Measurements from ENCODE around the gene SCNN1B.
"Not testable (repeated sequence)": the region's sequence is repeated elsewhere in the genome, so short reads cannot be mapped to it uniquely, and the experiment has no call there.

The SCNN1B gene

GRCh38 chr16:23384878-23385277 lies 82.8 kb downstream of the SCNN1B start:
- no peak overlapping the region for H3K27ac ChIP-seq (ENCODE audit: low read depth, low read length)
- no peaks in the 10 kb centered on the region for H3K9me3 ChIP-seq (ENCODE audit: control insufficient read depth in 5 of 5, low read length in 5 of 5)
- H3K4me1 ChIP-seq (ENCODE audit: control insufficient read depth in 5 of 5, insufficient read depth in 5 of 5, low read length in 5 of 5), result no peaks in the 10 kb centered on the region
- H3K9ac ChIP-seq (ENCODE audit: low read length in 5 of 5), result no peak overlapping the region
- peaks cover 0 to 28% (median 14%) of the 10 kb centered on the region in 5 donors for H3K36me3 ChIP-seq (ENCODE audit: control insufficient read depth in 5 of 5, insufficient read depth in 5 of 5, low read length in 5 of 5)
- no peaks in the 10 kb centered on the region for H3K27me3 ChIP-seq (ENCODE audit: control insufficient read depth in 5 of 5, insufficient read depth in 4 of 5, low read length in 5 of 5)
- H3K4me3 ChIP-seq (ENCODE audit: low read depth in 1 of 5, low read length in 5 of 5), result no peak overlapping the region

- Histone ChIP-seq H3K9me3 (ENCODE audit: control insufficient read depth in 5 of 5, low read length in 5 of 5) (no peaks in the 10 kb centered on the region), H3K9ac (ENCODE audit: low read length in 5 of 5) (no peak overlapping the region), H3K27me3 (ENCODE audit: control insufficient read depth in 5 of 5, insufficient read depth in 4 of 5, low read length in 5 of 5) (no peaks in the 10 kb centered on the region), H3K36me3 (ENCODE audit: control insufficient read depth in 5 of 5, insufficient read depth in 5 of 5, low read length in 5 of 5) (peaks cover 0 to 29% (median 17%) of the 10 kb centered on the region in 5 donors), H3K4me3 (ENCODE audit: low read depth in 1 of 5, low read length in 5 of 5) (no peak overlapping the region), H3K4me1 (ENCODE audit: control insufficient read depth in 5 of 5, insufficient read depth in 5 of 5, low read length in 5 of 5) (no peaks in the 10 kb centered on the region), H3K27ac (ENCODE audit: low read depth, low read length) (no peak overlapping the region)
Measured at GRCh38 chr16:23385441-23385840, 83.3 kb downstream of the SCNN1B start.

- Histone ChIP-seq H3K9ac (ENCODE audit: low read length in 5 of 5) (no peak overlapping the region), H3K9me3 (ENCODE audit: control insufficient read depth in 5 of 5, low read length in 5 of 5) (no peaks in the 10 kb centered on the region), H3K27ac (ENCODE audit: low read depth, low read length) (no peak overlapping the region), H3K36me3 (ENCODE audit: control insufficient read depth in 5 of 5, insufficient read depth in 5 of 5, low read length in 5 of 5) (peaks cover 3 to 52% (median 38%) of the 10 kb centered on the region in 5 donors), H3K4me1 (ENCODE audit: control insufficient read depth in 5 of 5, insufficient read depth in 5 of 5, low read length in 5 of 5) (peaks cover 0 to 4% (median 0%) of the 10 kb centered on the region in 5 donors), H3K27me3 (ENCODE audit: control insufficient read depth in 5 of 5, insufficient read depth in 4 of 5, low read length in 5 of 5) (no peaks in the 10 kb centered on the region), H3K4me3 (ENCODE audit: low read depth in 1 of 5, low read length in 5 of 5) (no peak overlapping the region)
Measured at GRCh38 chr16:23387666-23388065, 85.6 kb downstream of the SCNN1B start.

- H3K36me3 ChIP-seq (ENCODE audit: control insufficient read depth in 5 of 5, insufficient read depth in 5 of 5, low read length in 5 of 5), result peaks cover 3 to 60% (median 43%) of the 10 kb centered on the region in 5 donors
Measured at GRCh38 chr16:23388786-23389185, 86.7 kb downstream of the SCNN1B start.

GRCh38 chr16:23389201-23389600 lies 87.1 kb downstream of the SCNN1B start:
- Histone ChIP-seq H3K36me3 (ENCODE audit: control insufficient read depth in 5 of 5, insufficient read depth in 5 of 5, low read length in 5 of 5) (peaks cover 3 to 60% (median 45%) of the 10 kb centered on the region in 5 donors), H3K27ac (ENCODE audit: low read depth, low read length) (no peak overlapping the region), H3K9ac (ENCODE audit: low read length in 5 of 5) (no peak overlapping the region), H3K4me3 (ENCODE audit: low read depth in 1 of 5, low read length in 5 of 5) (no peak overlapping the region), H3K4me1 (ENCODE audit: control insufficient read depth in 5 of 5, insufficient read depth in 5 of 5, low read length in 5 of 5) (peaks cover 0 to 12% (median 0%) of the 10 kb centered on the region in 5 donors), H3K9me3 (ENCODE audit: control insufficient read depth in 5 of 5, low read length in 5 of 5) (no peaks in the 10 kb centered on the region), H3K27me3 (ENCODE audit: control insufficient read depth in 5 of 5, insufficient read depth in 4 of 5, low read length in 5 of 5) (no peaks in the 10 kb centered on the region)

More at GRCh38 chr16:23388786-23389185, 86.7 kb downstream of the SCNN1B start:
- peaks cover 0 to 10% (median 0%) of the 10 kb centered on the region in 5 donors for H3K4me1 ChIP-seq (ENCODE audit: control insufficient read depth in 5 of 5, insufficient read depth in 5 of 5, low read length in 5 of 5)
- no peak overlapping the region for H3K9ac ChIP-seq (ENCODE audit: low read length in 5 of 5)
- H3K9me3 ChIP-seq (ENCODE audit: control insufficient read depth in 5 of 5, low read length in 5 of 5), result no peaks in the 10 kb centered on the region
- no peaks in the 10 kb centered on the region for H3K27me3 ChIP-seq (ENCODE audit: control insufficient read depth in 5 of 5, insufficient read depth in 4 of 5, low read length in 5 of 5)
- H3K4me3 ChIP-seq (ENCODE audit: low read depth in 1 of 5, low read length in 5 of 5), result no peak overlapping the region
- no peak overlapping the region for H3K27ac ChIP-seq (ENCODE audit: low read depth, low read length)

GRCh38 chr16:23389936-23390335 lies 87.8 kb downstream of the SCNN1B start:
- H3K27me3 ChIP-seq (ENCODE audit: control insufficient read depth in 5 of 5, insufficient read depth in 4 of 5, low read length in 5 of 5); H3K4me3 ChIP-seq (ENCODE audit: low read depth in 1 of 5, low read length in 5 of 5); H3K9me3 ChIP-seq (ENCODE audit: control insufficient read depth in 5 of 5, low read length in 5 of 5); H3K9ac ChIP-seq (ENCODE audit: low read length in 5 of 5); H3K27ac ChIP-seq (ENCODE audit: low read depth, low read length): not testable (repeated sequence)
- peaks cover 0 to 15% (median 0%) of the 10 kb centered on the region in 5 donors for H3K4me1 ChIP-seq (ENCODE audit: control insufficient read depth in 5 of 5, insufficient read depth in 5 of 5, low read length in 5 of 5)
- peaks cover 3 to 64% (median 47%) of the 10 kb centered on the region in 5 donors for H3K36me3 ChIP-seq (ENCODE audit: control insufficient read depth in 5 of 5, insufficient read depth in 5 of 5, low read length in 5 of 5)

- no peak overlapping the region for H3K27ac ChIP-seq (ENCODE audit: low read depth, low read length)
- peaks cover 0 to 15% (median 0%) of the 10 kb centered on the region in 5 donors for H3K4me1 ChIP-seq (ENCODE audit: control insufficient read depth in 5 of 5, insufficient read depth in 5 of 5, low read length in 5 of 5)
- H3K27me3 ChIP-seq (ENCODE audit: control insufficient read depth in 5 of 5, insufficient read depth in 4 of 5, low read length in 5 of 5), result no peaks in the 10 kb centered on the region
- H3K9me3 ChIP-seq (ENCODE audit: control insufficient read depth in 5 of 5, low read length in 5 of 5), result no peaks in the 10 kb centered on the region
- peaks cover 10 to 71% (median 57%) of the 10 kb centered on the region in 5 donors for H3K36me3 ChIP-seq (ENCODE audit: control insufficient read depth in 5 of 5, insufficient read depth in 5 of 5, low read length in 5 of 5)
- no peak overlapping the region for H3K4me3 ChIP-seq (ENCODE audit: low read depth in 1 of 5, low read length in 5 of 5)
- no peak overlapping the region for H3K9ac ChIP-seq (ENCODE audit: low read length in 5 of 5)
Measured at GRCh38 chr16:23391381-23392222, 89.5 kb downstream of the SCNN1B start.

GRCh38 chr16:23392223-23392600 lies 90.1 kb downstream of the SCNN1B start:
- no peak overlapping the region for H3K27ac ChIP-seq (ENCODE audit: low read depth, low read length)
- no peaks in the 10 kb centered on the region for H3K27me3 ChIP-seq (ENCODE audit: control insufficient read depth in 5 of 5, insufficient read depth in 4 of 5, low read length in 5 of 5)
- no peaks in the 10 kb centered on the region for H3K9me3 ChIP-seq (ENCODE audit: control insufficient read depth in 5 of 5, low read length in 5 of 5)
- H3K36me3 ChIP-seq (ENCODE audit: control insufficient read depth in 5 of 5, insufficient read depth in 5 of 5, low read length in 5 of 5), result peaks cover 10 to 76% (median 63%) of the 10 kb centered on the region in 5 donors
- H3K4me1 ChIP-seq (ENCODE audit: control insufficient read depth in 5 of 5, insufficient read depth in 5 of 5, low read length in 5 of 5), result peaks cover 0 to 15% (median 0%) of the 10 kb centered on the region in 5 donors
- no peak overlapping the region for H3K9ac ChIP-seq (ENCODE audit: low read length in 5 of 5)
- no peak overlapping the region for H3K4me3 ChIP-seq (ENCODE audit: low read depth in 1 of 5, low read length in 5 of 5)

GRCh38 chr16:23394141-23394831 lies 92.2 kb downstream of the SCNN1B start:
- Histone ChIP-seq H3K9ac (ENCODE audit: low read length in 5 of 5) (no peak overlapping the region), H3K9me3 (ENCODE audit: control insufficient read depth in 5 of 5, low read length in 5 of 5) (no peaks in the 10 kb centered on the region), H3K4me1 (ENCODE audit: control insufficient read depth in 5 of 5, insufficient read depth in 5 of 5, low read length in 5 of 5) (peaks cover 0 to 21% (median 0%) of the 10 kb centered on the region in 5 donors), H3K27ac (ENCODE audit: low read depth, low read length) (peak overlapping the region; percentile 61), H3K27me3 (ENCODE audit: control insufficient read depth in 5 of 5, insufficient read depth in 4 of 5, low read length in 5 of 5) (no peaks in the 10 kb centered on the region), H3K36me3 (ENCODE audit: control insufficient read depth in 5 of 5, insufficient read depth in 5 of 5, low read length in 5 of 5) (peaks cover 10 to 81% (median 76%) of the 10 kb centered on the region in 5 donors), H3K4me3 (ENCODE audit: low read depth in 1 of 5, low read length in 5 of 5) (no peak overlapping the region)

- peaks cover 15 to 82% (median 77%) of the 10 kb centered on the region in 5 donors for H3K36me3 ChIP-seq (ENCODE audit: control insufficient read depth in 5 of 5, insufficient read depth in 5 of 5, low read length in 5 of 5)
- H3K27me3 ChIP-seq (ENCODE audit: control insufficient read depth in 5 of 5, insufficient read depth in 4 of 5, low read length in 5 of 5), result no peaks in the 10 kb centered on the region
- H3K4me3 ChIP-seq (ENCODE audit: low read depth in 1 of 5, low read length in 5 of 5), result no peak overlapping the region
- no peak overlapping the region for H3K27ac ChIP-seq (ENCODE audit: low read depth, low read length)
- H3K9ac ChIP-seq (ENCODE audit: low read length in 5 of 5), result no peak overlapping the region
- peaks cover 0 to 21% (median 0%) of the 10 kb centered on the region in 5 donors for H3K4me1 ChIP-seq (ENCODE audit: control insufficient read depth in 5 of 5, insufficient read depth in 5 of 5, low read length in 5 of 5)
- H3K9me3 ChIP-seq (ENCODE audit: control insufficient read depth in 5 of 5, low read length in 5 of 5), result no peaks in the 10 kb centered on the region
Measured at GRCh38 chr16:23395732-23396131, 93.6 kb downstream of the SCNN1B start.

Data from subcutaneous abdominal adipose tissue (tissue), 5 donors.